ENCODE measurements around the gene TMCO6.
"Not testable (repeated sequence)": the region's sequence is repeated elsewhere in the genome, so short reads cannot be mapped to it uniquely, and the experiment has no call there.

TMCO6 gene

GRCh38 chr5:140634103-140634502, 5.1 kb upstream of the TMCO6 start:
- H3K4me3 Mint-ChIP-seq: peak overlapping the region; percentile 77
- peaks cover 28% of the 10 kb centered on the region for H3K36me3 Mint-ChIP-seq (ENCODE audit: low read depth)
- H3K4me1 Mint-ChIP-seq (ENCODE audit: low read depth): peaks cover 59% of the 10 kb centered on the region
- no peaks in the 10 kb centered on the region for H3K9me3 Mint-ChIP-seq
- intact Hi-C loops (cut with micrococcal nuclease): no loop called here
- H3K27me3 Mint-ChIP-seq: no peaks in the 10 kb centered on the region
- H3K27ac Mint-ChIP-seq: peak overlapping the region; percentile 84

DNA sequence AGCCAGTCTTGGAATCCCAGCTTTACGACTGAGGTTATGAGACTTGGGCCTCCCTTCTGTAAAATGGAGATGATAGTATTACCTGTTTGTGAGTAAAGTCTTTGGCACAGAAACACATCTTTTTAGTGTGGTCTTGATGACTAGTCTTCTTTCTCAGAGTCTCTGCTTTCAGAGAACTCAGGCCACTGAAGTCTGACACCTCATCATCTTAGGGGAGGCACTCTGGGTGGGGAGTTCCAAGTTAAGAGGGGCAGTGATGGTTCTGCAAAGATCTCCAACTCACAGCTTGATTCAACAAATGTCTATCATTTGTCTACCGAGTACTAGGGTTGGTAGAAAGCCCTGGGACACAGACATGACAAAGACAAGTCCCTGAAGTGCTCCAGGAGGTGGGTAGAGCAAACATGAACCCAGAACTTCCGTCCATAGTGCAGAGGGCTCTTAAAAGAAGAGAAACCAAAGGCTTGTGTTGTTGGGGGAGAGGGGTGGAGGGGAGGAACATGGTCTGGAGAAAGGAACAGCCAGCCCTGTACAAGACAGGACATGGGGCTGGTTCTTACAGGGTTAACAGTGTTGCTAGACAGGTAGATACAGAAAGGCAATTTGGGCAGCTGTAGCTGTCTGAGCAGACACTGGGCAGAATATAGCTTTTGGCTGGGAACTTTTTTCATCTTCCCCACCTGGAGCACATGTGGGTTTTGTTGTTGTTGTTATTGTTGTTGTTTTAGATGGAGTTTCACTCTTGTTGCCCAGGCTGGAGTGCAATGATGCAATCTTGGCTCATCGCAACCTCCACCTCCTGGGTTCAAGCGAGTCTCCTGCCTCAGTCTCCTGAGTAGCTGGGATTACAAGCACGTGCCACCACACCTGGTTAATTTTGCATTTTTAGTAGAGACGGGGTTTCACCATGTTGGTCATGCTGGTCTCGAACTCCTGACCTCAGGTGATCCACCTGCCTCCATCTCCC, 3.7 kb upstream of the TMCO6 start:
- Mint-ChIP-seq H3K4me3 (no peak overlapping the region), H3K9me3 (no peaks in the 10 kb centered on the region), H3K36me3 (ENCODE audit: low read depth) (peaks cover 26% of the 10 kb centered on the region), H3K27me3 (no peaks in the 10 kb centered on the region), H3K4me1 (ENCODE audit: low read depth) (peaks cover 66% of the 10 kb centered on the region), H3K27ac (peak overlapping the region; percentile 84)
- intact Hi-C loops (cut with micrococcal nuclease): loop anchor here (1.0 kb wide), 1 partner anchor 60 kb away; no protein-coding TSS in a partner anchor

DNA sequence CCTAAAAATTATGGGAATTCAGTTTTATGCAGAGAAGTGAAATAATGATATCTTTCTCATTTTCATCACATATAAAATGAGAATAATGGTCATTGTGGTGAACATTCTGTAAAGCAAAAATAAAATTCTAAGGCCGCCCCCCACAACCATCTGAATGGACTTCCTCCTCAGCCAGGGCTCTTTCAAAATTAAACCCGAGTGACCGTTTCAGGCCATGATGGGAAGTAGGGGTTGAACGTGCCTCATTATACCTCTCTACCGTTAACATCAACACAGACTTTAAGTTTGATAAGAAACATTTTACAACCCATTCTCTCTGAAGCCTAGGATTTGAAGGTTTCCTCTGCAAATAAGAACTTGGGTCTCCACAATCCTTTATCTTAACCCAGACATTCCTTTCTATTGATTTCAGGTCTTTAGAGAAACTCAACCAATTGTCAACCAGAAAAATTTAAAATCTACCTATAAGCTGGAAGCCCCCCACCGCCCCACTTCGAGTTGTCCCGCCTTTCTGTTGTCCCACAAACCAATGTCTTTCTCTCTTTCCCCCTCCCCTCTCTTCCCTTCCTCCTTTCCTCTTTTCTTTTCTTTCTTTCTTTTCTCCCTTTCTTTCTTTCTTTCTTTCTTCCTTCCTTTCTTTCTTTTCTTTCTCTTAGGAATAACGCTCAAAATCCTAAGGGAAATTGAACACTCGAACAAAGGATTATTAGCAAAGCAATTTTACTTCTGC, 1.7 kb upstream of the TMCO6 start:
- Mint-ChIP-seq H3K9me3 (no peaks in the 10 kb centered on the region), H3K4me3 (no peak overlapping the region), H3K27ac (peak overlapping the region; percentile 83)

GRCh38 chr5:140638898-140639147, 428 bp upstream of the TMCO6 start:
- intact Hi-C loops (cut with micrococcal nuclease): loop anchor here (1.0 to 2.0 kb wide), 4 partner anchors 8 to 90 kb away; partner anchors contain the start of genes APBB3, IK, NDUFA2 and SLC35A4
- H3K4me3 Mint-ChIP-seq: peak overlapping the region; percentile 82
- not testable (repeated sequence) for H3K9me3 Mint-ChIP-seq, H3K27me3 Mint-ChIP-seq
- peaks cover 61% of the 10 kb centered on the region for H3K4me1 Mint-ChIP-seq (ENCODE audit: low read depth)
- peak overlapping the region; percentile 83 for H3K27ac Mint-ChIP-seq
- H3K36me3 Mint-ChIP-seq (ENCODE audit: low read depth): peaks cover 31% of the 10 kb centered on the region

More for the DNA sequence above, 1.7 kb upstream of the TMCO6 start:
- Mint-ChIP-seq H3K36me3 (ENCODE audit: low read depth) (peaks cover 26% of the 10 kb centered on the region), H3K4me1 (ENCODE audit: low read depth) (peaks cover 69% of the 10 kb centered on the region), H3K27me3 (no peaks in the 10 kb centered on the region)
- intact Hi-C loops (cut with micrococcal nuclease): loop anchor here (2.0 kb wide), 3 partner anchors 27 to 89 kb away; partner anchors contain the start of genes APBB3, SLC35A4 and WDR55

DNA sequence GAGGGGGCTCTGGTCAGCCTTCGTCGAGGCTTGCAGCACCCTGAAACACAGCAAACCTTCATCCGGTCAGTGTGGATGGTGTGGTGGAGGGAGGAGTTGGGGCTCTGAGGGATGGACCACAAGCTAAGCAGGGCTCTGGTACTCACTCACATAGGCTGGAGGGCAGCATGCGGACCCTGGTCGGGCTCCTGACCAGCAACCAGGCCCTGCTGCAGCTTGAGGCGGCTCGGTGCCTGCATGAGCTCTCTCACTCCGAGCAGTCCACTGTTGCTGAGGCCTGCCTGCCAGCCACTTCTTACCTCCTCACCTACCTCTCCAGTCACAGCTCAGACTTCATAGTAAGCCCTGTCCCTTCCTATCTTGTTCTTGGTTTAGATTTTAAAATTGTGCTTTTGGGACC, 2.5 kb downstream of the TMCO6 start:
- H3K9me3 Mint-ChIP-seq: no peaks in the 10 kb centered on the region

GRCh38 chr5:140642718-140643117, 3.5 kb downstream of the TMCO6 start:
- Mint-ChIP-seq H3K4me1 (ENCODE audit: low read depth) (peaks cover 58% of the 10 kb centered on the region), H3K27me3 (no peaks in the 10 kb centered on the region), H3K9me3 (no peaks in the 10 kb centered on the region), H3K36me3 (ENCODE audit: low read depth) (peaks cover 66% of the 10 kb centered on the region), H3K4me3 (no peak overlapping the region), H3K27ac (peak overlapping the region; percentile 8)
- intact Hi-C loops (cut with micrococcal nuclease): no loop called here

More for the DNA sequence above, 2.5 kb downstream of the TMCO6 start:
- peaks cover 58% of the 10 kb centered on the region for H3K36me3 Mint-ChIP-seq (ENCODE audit: low read depth)
- no peaks in the 10 kb centered on the region for H3K27me3 Mint-ChIP-seq
- peaks cover 66% of the 10 kb centered on the region for H3K4me1 Mint-ChIP-seq (ENCODE audit: low read depth)
- H3K27ac Mint-ChIP-seq: no peak overlapping the region
- H3K4me3 Mint-ChIP-seq: no peak overlapping the region
- intact Hi-C loops (cut with micrococcal nuclease): no loop called here

- peaks cover 94% of the 10 kb centered on the region for H3K36me3 Mint-ChIP-seq (ENCODE audit: low read depth)
- H3K4me1 Mint-ChIP-seq (ENCODE audit: low read depth): peaks cover 29% of the 10 kb centered on the region
- no peaks in the 10 kb centered on the region for H3K9me3 Mint-ChIP-seq
- peak overlapping the region; percentile 97 for H3K27ac Mint-ChIP-seq
- intact Hi-C loops (cut with micrococcal nuclease): loop anchor here (1.0 to 5.0 kb wide), 3 partner anchors 8 to 45 kb away; partner anchors contain the start of genes HARS1, HARS2, TMCO6 and WDR55
- H3K27me3 Mint-ChIP-seq: no peaks in the 10 kb centered on the region
- peak overlapping the region; percentile 95 for H3K4me3 Mint-ChIP-seq
These were observed 7.8 kb downstream of the TMCO6 start for GRCh38 chr5:140647042-140647419.

GRCh38 chr5:140658870-140659269, 19.6 kb downstream of the TMCO6 start:
- no peaks in the 10 kb centered on the region for H3K27me3 Mint-ChIP-seq
- H3K27ac Mint-ChIP-seq: no peak overlapping the region
- H3K36me3 Mint-ChIP-seq (ENCODE audit: low read depth): peaks cover 92% of the 10 kb centered on the region
- no peak overlapping the region for H3K4me3 Mint-ChIP-seq
- H3K4me1 Mint-ChIP-seq (ENCODE audit: low read depth): peaks cover 21% of the 10 kb centered on the region
- no peaks in the 10 kb centered on the region for H3K9me3 Mint-ChIP-seq
- intact Hi-C loops (cut with micrococcal nuclease): no loop called here

DNA sequence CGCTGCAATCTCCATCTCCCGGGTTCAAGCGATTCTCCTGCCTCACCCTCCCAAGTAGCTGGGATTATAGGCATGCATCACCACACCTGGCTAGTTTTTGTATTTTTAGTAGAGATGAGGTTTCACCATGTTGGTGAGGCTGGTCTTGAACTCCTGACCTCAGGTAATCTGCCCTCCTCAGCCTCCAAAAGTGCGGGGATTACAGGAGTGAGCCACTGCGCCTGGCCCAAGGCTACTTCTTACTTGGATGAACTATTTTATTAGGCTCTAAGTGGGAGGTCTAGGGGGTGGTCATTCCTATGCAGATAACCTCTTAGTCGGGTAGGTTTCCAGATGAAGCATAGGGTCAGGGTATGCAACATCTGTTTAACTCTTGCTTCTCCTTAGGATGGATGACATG, 21.1 kb downstream of the TMCO6 start:
- not testable (repeated sequence) for H3K9me3 Mint-ChIP-seq, H3K27ac Mint-ChIP-seq, H3K27me3 Mint-ChIP-seq, H3K4me3 Mint-ChIP-seq
- Mint-ChIP-seq H3K4me1 (ENCODE audit: low read depth) (peaks cover 24% of the 10 kb centered on the region), H3K36me3 (ENCODE audit: low read depth) (peaks cover 90% of the 10 kb centered on the region)
- intact Hi-C loops (cut with micrococcal nuclease): loop anchor here (10.0 kb wide), 1 partner anchor 256 kb away; the partner anchor contains the start of gene ANKHD1

GRCh38 chr5:140664030-140664358, 24.7 kb downstream of the TMCO6 start:
- Mint-ChIP-seq H3K27ac (peak overlapping the region; percentile 98), H3K4me3 (peak overlapping the region; percentile 89), H3K27me3 (no peaks in the 10 kb centered on the region), H3K4me1 (ENCODE audit: low read depth) (peaks cover 48% of the 10 kb centered on the region), H3K9me3 (no peaks in the 10 kb centered on the region), H3K36me3 (ENCODE audit: low read depth) (peaks cover 89% of the 10 kb centered on the region)
- intact Hi-C loops (cut with micrococcal nuclease): loop anchor here (1.0 to 10.0 kb wide), 5 partner anchors 17 to 259 kb away; partner anchors contain the start of genes ANKHD1, HARS1, HARS2 and IK

DNA sequence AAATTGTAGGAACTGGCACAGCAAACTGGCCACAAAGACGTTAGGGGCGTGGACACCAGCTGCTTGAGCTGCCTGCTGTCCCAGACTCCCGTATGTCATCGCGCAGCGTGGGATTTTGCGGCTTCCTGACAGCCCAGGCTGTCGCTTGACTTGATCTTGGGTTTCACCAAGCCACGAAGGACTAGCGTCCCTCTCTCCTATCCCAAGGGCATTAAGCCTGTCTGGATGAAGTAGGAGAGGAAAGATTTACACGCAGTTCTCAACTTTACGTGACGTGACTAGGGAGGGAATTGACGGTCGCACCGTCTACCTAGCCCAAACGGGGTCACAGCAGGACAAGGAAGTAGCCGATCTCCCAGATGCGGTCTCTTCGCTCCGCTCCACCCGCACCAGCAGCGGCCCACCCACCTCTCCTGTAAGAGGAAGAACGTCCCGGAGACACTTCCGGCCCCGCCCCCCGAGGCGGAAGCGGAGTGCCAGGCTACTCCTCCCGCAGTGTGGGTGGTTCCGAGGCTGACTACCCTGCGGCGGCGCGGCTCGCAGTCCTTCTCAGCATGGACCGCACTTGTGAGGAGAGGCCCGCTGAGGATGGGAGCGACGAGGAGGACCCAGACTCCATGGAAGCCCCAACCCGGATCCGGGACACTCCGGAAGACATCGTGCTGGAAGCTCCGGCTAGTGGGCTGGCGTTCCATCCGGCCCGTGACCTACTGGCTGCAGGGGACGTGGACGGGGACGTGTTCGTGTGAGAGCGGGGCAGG, 25.3 kb downstream of the TMCO6 start, which contains the start of gene WDR55:
Gene WDR55, plus strand, starts transcription at position 546 of the 761 bp plus-strand sequence. Its CDS starts 9 bp downstream, at position 555.
- intact Hi-C loops (cut with micrococcal nuclease): loop anchor here (1.0 to 10.0 kb wide), 5 partner anchors 17 to 260 kb away; partner anchors contain the start of genes ANKHD1, HARS1, HARS2 and IK
- peak within 1 kb of the TSS; percentile 89 for H3K4me3 Mint-ChIP-seq
- H3K27me3 Mint-ChIP-seq: no peaks in the 10 kb centered on the region
- no peaks in the 10 kb centered on the region for H3K9me3 Mint-ChIP-seq
- H3K36me3 Mint-ChIP-seq (ENCODE audit: low read depth): peaks cover 89% of the 10 kb centered on the region
- peaks cover 48% of the 10 kb centered on the region for H3K4me1 Mint-ChIP-seq (ENCODE audit: low read depth)
- H3K27ac Mint-ChIP-seq: peak within 1 kb of the TSS; percentile 98

GRCh38 chr5:140671035-140671434, 31.8 kb downstream of the TMCO6 start:
- H3K9me3 Mint-ChIP-seq; intact Hi-C loops (cut with micrococcal nuclease); H3K27me3 Mint-ChIP-seq; H3K27ac Mint-ChIP-seq; H3K4me3 Mint-ChIP-seq: not testable (repeated sequence)
- Mint-ChIP-seq H3K4me1 (ENCODE audit: low read depth) (peaks cover 22% of the 10 kb centered on the region), H3K36me3 (ENCODE audit: low read depth) (peaks cover 100% of the 10 kb centered on the region)

GRCh38 chr5:140671472-140672125, 32.3 kb downstream of the TMCO6 start:
- H3K9me3 Mint-ChIP-seq: no peaks in the 10 kb centered on the region
- H3K27ac Mint-ChIP-seq: no peak overlapping the region
- H3K36me3 Mint-ChIP-seq (ENCODE audit: low read depth): peaks cover 100% of the 10 kb centered on the region
- H3K4me3 Mint-ChIP-seq: no peak overlapping the region
- H3K4me1 Mint-ChIP-seq (ENCODE audit: low read depth): peaks cover 16% of the 10 kb centered on the region
- intact Hi-C loops (cut with micrococcal nuclease): no loop called here
- H3K27me3 Mint-ChIP-seq: no peaks in the 10 kb centered on the region

Data from dendritic cell treated with granulocyte-macrophage colony-stimulating factor and Interleukin-4, amounts not matched to agents 40 ng/mL and 50 ng/mL, for 4 days (primary cell).